Activated CD4-positive, alpha-beta T cell treated with anti-CD3 and anti-CD28 coated beads, Interleukin-2, amount 50 U/mL, for 48 hours (primary cell): Measurements from ENCODE around the gene WDR88.
A peak's percentile ranks its signal among the peaks of the same experiment; 100 is the strongest.
"Not testable (repeated sequence)": the region's sequence is repeated elsewhere in the genome, so short reads cannot be mapped to it uniquely, and the experiment has no call there.

Experiments
- DNase-seq, 2 experiments: peaks; one replicate each; pipeline ENCODE4 v3.0.0-alpha.2; 2020

WDR88 gene

GRCh38 chr19:33130433-33130832 is 1.5 kb upstream of the WDR88 start:
- no peak for DNase-seq

- DNase-seq = no peak
Measured at GRCh38 chr19:33132425-33132824, 511 bp downstream of the WDR88 start.

- no peak for DNase-seq
Measured at GRCh38 chr19:33133438-33134031, 1.6 kb downstream of the WDR88 start.

- DNase-seq = peak; percentile 71 to 82
Measured at GRCh38 chr19:33134571-33135041, 2.7 kb downstream of the WDR88 start.

GRCh38 chr19:33139165-33139564 is 7.3 kb downstream of the WDR88 start:
- no peak for DNase-seq

GRCh38 chr19:33143897-33144405 is 12.0 kb downstream of the WDR88 start:
- peak; percentile 62 to 70 for DNase-seq

- DNase-seq = no peak
Measured at GRCh38 chr19:33146209-33146608, 14.3 kb downstream of the WDR88 start.

GRCh38 chr19:33147538-33147937 is 15.6 kb downstream of the WDR88 start:
- no peak for DNase-seq

- no peak for DNase-seq
Measured at GRCh38 chr19:33150852-33151518, 19.1 kb downstream of the WDR88 start.

- no peak for DNase-seq
Measured at GRCh38 chr19:33152176-33152575, 20.3 kb downstream of the WDR88 start.

GRCh38 chr19:33152625-33153024 is 20.7 kb downstream of the WDR88 start:
- not testable (repeated sequence) for DNase-seq

- not testable (repeated sequence) for DNase-seq
Measured at GRCh38 chr19:33154313-33154712, 22.4 kb downstream of the WDR88 start.

- DNase-seq = no peak
Measured at GRCh38 chr19:33156334-33156733, 24.4 kb downstream of the WDR88 start.

GRCh38 chr19:33157906-33158305 is 26.0 kb downstream of the WDR88 start:
- no peak for DNase-seq

- no peak for DNase-seq
Measured at GRCh38 chr19:33158365-33158764, 26.5 kb downstream of the WDR88 start.

- DNase-seq = no peak
Measured at GRCh38 chr19:33159149-33159548, 27.2 kb downstream of the WDR88 start.

- DNase-seq = no peak
Measured at GRCh38 chr19:33159893-33160292, 28.0 kb downstream of the WDR88 start.

GRCh38 chr19:33161201-33161600 is 29.3 kb downstream of the WDR88 start:
- DNase-seq = no peak

- DNase-seq = no peak
Measured at GRCh38 chr19:33163481-33163880, 31.6 kb downstream of the WDR88 start.

- not testable (repeated sequence) for DNase-seq
Measured at GRCh38 chr19:33166037-33166436, 34.1 kb downstream of the WDR88 start.

- no peak for DNase-seq
Measured at GRCh38 chr19:33167438-33167837, 35.5 kb downstream of the WDR88 start.

GRCh38 chr19:33168528-33168927 is 36.6 kb downstream of the WDR88 start:
- no peak for DNase-seq

- DNase-seq = no peak
Measured at GRCh38 chr19:33171222-33171795, 39.4 kb downstream of the WDR88 start.

- no peak for DNase-seq
Measured at GRCh38 chr19:33171916-33172359, 40.0 kb downstream of the WDR88 start.
